Glutamatergic neuron (in vitro differentiated cells): ENCODE measurements around the gene DDX47. TPM values are rescaled to one million over a fixed set of nuclear protein-coding genes. Genes with fewer than 3 reads are reported as not detected.

Source experiments
- DNase-seq: peaks from one replicate; pipeline ENCODE4 v3.0.0; 2022
- H3K27ac Mint-ChIP-seq: one replicate; pipeline ENCODE4 v1.8.0; 2020; ENCODE audit warnings: mild to moderate bottlenecking, mixed read lengths, inconsistent platforms; ENCODE audit not compliant: unreplicated experiment
- H3K27me3 Mint-ChIP-seq: one replicate; pipeline ENCODE4 v1.8.0; 2020; ENCODE audit warnings: mild to moderate bottlenecking, moderate library complexity, mixed read lengths, inconsistent platforms; ENCODE audit not compliant: unreplicated experiment
- H3K36me3 Mint-ChIP-seq: one replicate; pipeline ENCODE4 v1.8.0; 2020; ENCODE audit warnings: mild to moderate bottlenecking, mixed read lengths, inconsistent platforms; ENCODE audit not compliant: unreplicated experiment
- H3K4me1 Mint-ChIP-seq: one replicate; pipeline ENCODE4 v1.8.0; 2020; ENCODE audit warnings: mild to moderate bottlenecking, low read depth, mixed read lengths, inconsistent platforms; ENCODE audit not compliant: unreplicated experiment
- H3K4me3 Mint-ChIP-seq: one replicate; pipeline ENCODE4 v1.8.0; 2020; ENCODE audit warnings: mild to moderate bottlenecking, mixed read lengths, inconsistent platforms; ENCODE audit not compliant: unreplicated experiment
- H3K9me3 Mint-ChIP-seq: one replicate; pipeline ENCODE4 v1.8.0; 2020; ENCODE audit warnings: mild to moderate bottlenecking, moderate library complexity, mixed read lengths, inconsistent platforms; ENCODE audit not compliant: unreplicated experiment
- CTCF ChIP-seq: fragments of 200-600 bp; sonication (generic); IDR thresholded peaks from one replicate; pipeline ENCODE4 v1.5.0; 2021; ENCODE audit not compliant: partially characterized antibody, unreplicated experiment
- total RNA-seq: library from RNA; stranded (reverse); fragmentation: NEBNext Ultra II Directional; extraction: Animal tissue kit (Norgen Biotek cat#: 25700); gene quantifications from one replicate; pipeline ENCODE4 v1.2.1, GENCODE V29; 2021; ENCODE audit not compliant: unreplicated experiment

DDX47 gene
- total RNA-seq, 1 donor from 2014 or later = 31.0 TPM

DNA sequence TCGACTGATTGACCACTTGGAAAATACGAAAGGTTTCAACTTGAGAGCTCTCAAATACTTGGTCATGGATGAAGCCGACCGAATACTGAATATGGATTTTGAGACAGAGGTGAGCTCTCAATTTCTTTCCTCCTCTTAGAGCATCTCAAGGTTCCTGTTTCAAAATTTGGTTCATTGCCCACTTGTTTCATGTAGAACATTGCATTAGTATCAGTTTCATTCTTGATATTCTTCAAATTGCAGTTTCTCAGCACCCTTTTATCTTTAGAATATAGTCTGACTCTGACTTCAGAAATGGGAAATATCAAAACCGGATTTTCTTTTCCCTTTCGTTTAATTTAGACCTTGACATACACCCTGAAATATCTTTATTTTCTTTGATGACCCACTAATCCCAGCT lies 8.8 kb downstream of the DDX47 start:
- H3K4me1 Mint-ChIP-seq = no peaks in the 10 kb centered on the region
- H3K4me3 Mint-ChIP-seq = no peak overlapping the region
- H3K27ac Mint-ChIP-seq = no peak overlapping the region
- no peaks in the 10 kb centered on the region for H3K36me3 Mint-ChIP-seq
- H3K27me3 Mint-ChIP-seq = no peaks in the 10 kb centered on the region
- no peak for TF ChIP-seq CTCF
- no peak for DNase-seq
- no peaks in the 10 kb centered on the region for H3K9me3 Mint-ChIP-seq

DNA sequence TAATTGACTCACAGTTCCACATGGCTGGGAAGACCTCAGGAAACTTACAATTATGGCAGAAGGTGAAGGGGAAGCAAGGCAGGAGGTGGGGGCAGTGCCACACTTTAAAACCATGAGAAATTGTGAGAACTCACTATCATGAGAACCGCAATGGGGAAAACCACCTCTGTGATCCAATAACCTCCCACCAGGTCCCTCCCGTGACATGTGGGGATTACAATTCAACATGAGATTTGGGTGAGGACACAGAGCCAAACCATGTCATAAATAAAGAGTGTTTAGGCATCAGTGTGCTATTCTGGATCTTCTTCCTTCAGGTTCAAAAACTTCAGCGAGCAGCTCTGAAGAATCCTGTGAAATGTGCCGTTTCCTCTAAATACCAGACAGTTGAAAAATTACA lies 9.7 kb downstream of the DDX47 start:
- H3K27me3 Mint-ChIP-seq = no peaks in the 10 kb centered on the region
- DNase-seq = no peak
- H3K36me3 Mint-ChIP-seq = no peaks in the 10 kb centered on the region
- no peak overlapping the region for H3K27ac Mint-ChIP-seq
- no peaks in the 10 kb centered on the region for H3K4me1 Mint-ChIP-seq
- no peak for TF ChIP-seq CTCF
- H3K4me3 Mint-ChIP-seq = no peak overlapping the region
- H3K9me3 Mint-ChIP-seq = no peaks in the 10 kb centered on the region

GRCh38 chr12:12823300-12823699 lies 10.2 kb downstream of the DDX47 start:
- no peak for TF ChIP-seq CTCF
- Mint-ChIP-seq H3K27ac (no peak overlapping the region), H3K36me3 (no peaks in the 10 kb centered on the region), H3K4me1 (no peaks in the 10 kb centered on the region), H3K27me3 (no peaks in the 10 kb centered on the region), H3K9me3 (no peaks in the 10 kb centered on the region), H3K4me3 (no peak overlapping the region)
- no peak for DNase-seq

DNA sequence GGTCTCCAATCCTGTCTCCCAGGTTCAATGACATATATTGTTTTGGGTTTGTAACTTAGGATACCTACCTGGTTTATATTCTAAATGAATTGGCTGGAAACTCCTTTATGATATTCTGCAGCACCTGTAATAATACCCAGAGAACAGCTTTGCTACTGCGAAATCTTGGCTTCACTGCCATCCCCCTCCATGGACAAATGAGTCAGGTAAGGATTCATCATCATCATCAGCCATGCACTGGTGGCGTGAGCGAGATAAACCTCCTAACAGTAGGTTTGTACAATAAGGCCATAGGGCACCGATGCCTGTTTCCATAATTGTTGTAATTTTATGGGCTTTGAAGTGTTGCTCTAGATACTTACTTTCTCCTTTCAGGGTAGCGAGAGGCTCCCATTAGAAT lies 10.7 kb downstream of the DDX47 start:
- H3K4me3 Mint-ChIP-seq = no peak overlapping the region
- H3K27me3 Mint-ChIP-seq = no peaks in the 10 kb centered on the region
- H3K36me3 Mint-ChIP-seq = no peaks in the 10 kb centered on the region
- DNase-seq = no peak
- no peak for TF ChIP-seq CTCF
- H3K9me3 Mint-ChIP-seq = no peaks in the 10 kb centered on the region
- no peak overlapping the region for H3K27ac Mint-ChIP-seq
- no peaks in the 10 kb centered on the region for H3K4me1 Mint-ChIP-seq

GRCh38 chr12:12835378-12836146 lies 22.4 kb downstream of the DDX47 start:
- Mint-ChIP-seq H3K27ac (no peak overlapping the region), H3K36me3 (peaks cover 6% of the 10 kb centered on the region), H3K4me3 (no peak overlapping the region), H3K4me1 (no peaks in the 10 kb centered on the region), H3K9me3 (peaks cover 2% of the 10 kb centered on the region), H3K27me3 (no peaks in the 10 kb centered on the region)
- no peak for TF ChIP-seq CTCF
- no peak for DNase-seq
